HepG2 (cell line): ENCODE measurements around the gene FOSB. TPM values are rescaled to one million over a fixed set of nuclear protein-coding genes. Genes with fewer than 3 reads are reported as not detected.

Experiments used
- ELF1 ChIP-seq: sonication (generic); formaldehyde crosslinking; IDR thresholded peaks from 2 replicates; pipeline ENCODE4 v1.4.0; 2020; ENCODE audit warnings: missing genetic modification reagents
- FOSL2 ChIP-seq: sonication (generic); formaldehyde crosslinking; IDR thresholded peaks from 2 replicates; pipeline ENCODE4 v1.4.0; 2020; ENCODE audit warnings: missing genetic modification reagents
- ISX ChIP-seq: sonication (generic); formaldehyde crosslinking; conservative IDR thresholded peaks from 2 replicates; pipeline ENCODE4 v1.5.0; 2020; ENCODE audit warnings: missing genetic modification reagents
- NFKBIZ ChIP-seq: IDR thresholded peaks from 2 replicates; pipeline ENCODE4 v1.6.1; 2018; ENCODE audit warnings: missing genetic modification reagents, missing compliant biosample characterization
- PAXIP1 ChIP-seq: sonication (generic); formaldehyde crosslinking; conservative IDR thresholded peaks from 2 replicates; pipeline ENCODE4 v1.4.0; 2020; ENCODE audit warnings: mild to moderate bottlenecking, missing genetic modification reagents, moderate library complexity
- RAD21 ChIP-seq: fragments of 450-650 bp; formaldehyde crosslinking; IDR thresholded peaks from 2 replicates; pipeline ENCODE4 v1.5.0; 2020; ENCODE audit warnings: mild to moderate bottlenecking
- SPEN ChIP-seq: sonication (generic); formaldehyde crosslinking; IDR thresholded peaks from 2 replicates; pipeline ENCODE4 v1.5.1; 2020; ENCODE audit warnings: low read depth, mild to moderate bottlenecking, missing genetic modification reagents
- TARDBP ChIP-seq: sonication (generic); formaldehyde crosslinking; IDR thresholded peaks from 2 replicates; pipeline ENCODE4 v1.8.0; 2022; ENCODE audit warnings: mild to moderate bottlenecking, missing genetic modification reagents
- WIZ ChIP-seq: sonication (generic); formaldehyde crosslinking; IDR thresholded peaks from 2 replicates; pipeline ENCODE4 v1.5.1; 2020; ENCODE audit warnings: mild to moderate bottlenecking, missing genetic modification reagents
- ZBTB43 ChIP-seq: sonication (generic); formaldehyde crosslinking; conservative IDR thresholded peaks from 2 replicates; pipeline ENCODE4 v1.4.0; 2020; ENCODE audit warnings: missing genetic modification reagents
- ZNF343 ChIP-seq: sonication (generic); formaldehyde crosslinking; IDR thresholded peaks from 2 replicates; pipeline ENCODE4 v1.4.0; 2020; ENCODE audit warnings: mild to moderate bottlenecking, missing genetic modification reagents
- ZNF530 ChIP-seq: sonication (generic); formaldehyde crosslinking; IDR thresholded peaks from 2 replicates; pipeline ENCODE4 v1.5.0; 2020; ENCODE audit warnings: low read depth, mild to moderate bottlenecking, missing genetic modification reagents
- ZNF543 ChIP-seq: sonication (generic); formaldehyde crosslinking; IDR thresholded peaks from 2 replicates; pipeline ENCODE4 v1.4.0; 2020; ENCODE audit warnings: mild to moderate bottlenecking, missing genetic modification reagents
- ZNF564 ChIP-seq: sonication (generic); formaldehyde crosslinking; IDR thresholded peaks from 2 replicates; pipeline ENCODE4 v1.8.1; 2023; ENCODE audit warnings: mild to moderate bottlenecking, missing genetic modification reagents
- ZNF792 ChIP-seq: IDR thresholded peaks from 2 replicates; pipeline ENCODE4 v1.6.1; 2016
- polyA plus RNA-seq, 8 experiments: library from polyadenylated mRNA; depleted of rRNA in 3 of 8; stranded (reverse) in 7 of 8; unstranded in 1 of 8; fragments of >200 nt; fragmentation: Illumina TruSeq in 4 of 8; extraction: Trizol in 4 of 8; gene quantifications; 2 replicates each; pipeline versions ENCODE4 v1.2.1 to v1.2.3, GENCODE V29; 2011 to 2016; ENCODE audit warnings: low read depth in 4 of 8, missing spikeins in 1 of 8, mixed read lengths in 1 of 8; ENCODE audit not compliant: insufficient read depth in 1 of 8
- total RNA-seq, 5 experiments: library from RNA; depleted of rRNA; stranded (reverse); fragments of >200 nt; fragmentation: Illumina TruSeq; extraction: Trizol; gene quantifications; 2 replicates each; pipeline ENCODE4 v1.2.3, GENCODE V29; 2016; ENCODE audit warnings: low read depth in 1 of 5
- TF ChIP-seq, protein P1 (sequence below): sonication (generic); formaldehyde crosslinking; IDR thresholded peaks from 2 replicates; pipeline ENCODE4 v1.8.0; 2022; ENCODE audit warnings: missing genetic modification reagents, mild to moderate bottlenecking, borderline replicate concordance
- TF ChIP-seq, protein P2 (sequence below): sonication (generic); formaldehyde crosslinking; IDR thresholded peaks from 2 replicates; pipeline ENCODE4 v1.8.1; 2023; ENCODE audit warnings: mild to moderate bottlenecking, moderate library complexity, missing genetic modification reagents
- TF ChIP-seq, protein P3 (sequence below): IDR thresholded peaks from 2 replicates; pipeline ENCODE4 v1.6.1; 2016; ENCODE audit warnings: low read depth, control low read depth
- TF ChIP-seq, protein P4 (sequence below): sonication (generic); formaldehyde crosslinking; IDR thresholded peaks from 2 replicates; pipeline ENCODE4 v1.5.1; 2020; ENCODE audit warnings: mild to moderate bottlenecking, missing genetic modification reagents, borderline replicate concordance

Gene FOSB
- total and polyA plus RNA-seq, 2 of the 13 experiments (the other 11 are each of a cell fraction or from before 2014, with no cell fraction given), result 2.8 to 6.0 TPM

DNA sequence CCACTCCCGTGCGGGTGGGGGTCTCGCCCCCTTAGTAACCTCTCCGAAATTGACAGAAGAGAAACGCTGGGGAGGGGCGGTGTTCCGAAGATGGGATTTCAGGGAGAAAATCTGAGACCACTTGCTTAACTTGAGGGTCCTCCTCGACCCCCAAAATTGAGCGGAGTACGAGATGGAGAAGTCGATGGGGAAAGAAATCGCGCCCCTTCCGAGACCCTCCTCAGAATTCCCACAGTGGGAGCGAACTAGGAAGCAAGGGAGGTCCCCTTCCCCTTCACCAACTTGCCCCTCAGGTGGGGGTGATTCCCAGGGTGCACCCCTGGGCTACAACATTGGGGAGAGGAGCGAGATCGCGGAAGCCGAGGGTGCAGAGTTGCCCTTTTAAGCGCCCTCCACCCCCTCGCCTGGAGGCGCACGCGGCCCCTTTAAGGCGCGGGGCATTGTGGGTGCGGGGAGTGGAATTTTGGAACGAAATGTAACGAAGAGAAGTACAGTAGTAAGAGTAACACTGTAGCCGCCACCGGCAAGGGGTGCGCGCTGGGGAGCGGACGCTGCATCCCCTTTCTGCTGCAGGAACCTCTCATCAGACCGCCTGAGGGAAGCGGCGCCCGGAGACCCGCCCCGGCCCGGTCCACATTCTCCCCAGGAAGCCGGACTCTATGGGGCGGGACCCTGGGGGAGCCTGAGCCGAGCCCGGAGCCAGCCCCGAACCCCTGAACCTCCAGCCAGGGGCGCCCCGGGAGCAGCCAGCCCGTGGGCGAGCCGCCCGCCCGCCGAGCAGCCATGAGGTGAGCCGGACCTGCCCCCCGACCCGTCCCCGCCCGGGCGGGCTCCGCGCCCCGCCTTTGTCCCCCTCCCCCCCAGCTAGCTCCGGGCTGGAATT is 39.4 kb downstream of the FOSB start, which contains the start of gene VASP (continued):
- TF ChIP-seq PAXIP1 (CRISPR knock-in tag), result peak; percentile 39; the same call in 1 of the 2 replicates
- TF ChIP-seq ZNF564 (CRISPR knock-in tag), result 0 out of 2 replicates have a peak, but pooled peaks have one; percentile 72
- TF ChIP-seq RAD21 (CRISPR knock-in tag), result 0 out of 2 replicates have a peak, but pooled peaks have one; percentile 10
- TF ChIP-seq TARDBP (CRISPR knock-in tag), result 0 out of 2 replicates have a peak, but pooled peaks have one; percentile 22
- 0 out of 2 replicates have a peak, but pooled peaks have one; percentile 11 for TF ChIP-seq WIZ (CRISPR knock-in tag)
- TF ChIP-seq ZBTB43 (CRISPR knock-in tag), result 0 out of 2 replicates have a peak, but pooled peaks have one; percentile 40
- no peak for TF ChIP-seq ZNF530 (CRISPR knock-in tag)
- TF ChIP-seq FOSL2 (CRISPR knock-in tag), result peak; percentile 74
- TF ChIP-seq, protein P1, sequence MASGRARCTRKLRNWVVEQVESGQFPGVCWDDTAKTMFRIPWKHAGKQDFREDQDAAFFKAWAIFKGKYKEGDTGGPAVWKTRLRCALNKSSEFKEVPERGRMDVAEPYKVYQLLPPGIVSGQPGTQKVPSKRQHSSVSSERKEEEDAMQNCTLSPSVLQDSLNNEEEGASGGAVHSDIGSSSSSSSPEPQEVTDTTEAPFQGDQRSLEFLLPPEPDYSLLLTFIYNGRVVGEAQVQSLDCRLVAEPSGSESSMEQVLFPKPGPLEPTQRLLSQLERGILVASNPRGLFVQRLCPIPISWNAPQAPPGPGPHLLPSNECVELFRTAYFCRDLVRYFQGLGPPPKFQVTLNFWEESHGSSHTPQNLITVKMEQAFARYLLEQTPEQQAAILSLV (CRISPR knock-in tag), result no peak
- TF ChIP-seq, protein P2, sequence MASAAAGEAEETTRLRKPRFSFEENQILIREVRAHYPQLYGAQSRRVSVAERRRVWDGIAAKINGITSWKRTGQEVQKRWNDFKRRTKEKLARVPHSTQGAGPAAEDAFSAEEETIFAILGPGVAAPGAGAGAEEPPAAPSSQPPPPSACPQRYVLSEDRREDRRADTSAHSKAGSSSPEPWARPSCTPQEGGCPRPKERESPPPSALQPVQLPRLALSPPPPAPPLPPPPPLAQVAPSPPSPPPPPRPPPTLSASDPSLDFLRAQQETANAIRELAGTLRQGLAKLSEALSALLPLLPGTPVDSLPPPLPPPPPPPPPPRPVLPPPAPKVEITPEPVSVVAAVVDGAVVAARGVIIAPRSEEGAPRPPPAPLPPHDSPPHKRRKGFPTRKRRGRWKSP (CRISPR knock-in tag), result peak; percentile 60
- TF ChIP-seq ZNF543, result no peak; the same call in 1 of the 2 replicates
- no peak for TF ChIP-seq NFKBIZ
- TF ChIP-seq ELF1 (CRISPR knock-in tag), result peak; percentile 50
- peak; percentile 52; the same call in 1 of the 2 replicates for TF ChIP-seq ZNF792 (CRISPR knock-in tag)
- TF ChIP-seq ISX (CRISPR knock-in tag), result 0 out of 2 replicates have a peak, but pooled peaks have one; percentile 63
- 0 out of 2 replicates have a peak, but pooled peaks have one; percentile 19 for TF ChIP-seq ZNF343 (CRISPR knock-in tag)
- TF ChIP-seq, protein P3, sequence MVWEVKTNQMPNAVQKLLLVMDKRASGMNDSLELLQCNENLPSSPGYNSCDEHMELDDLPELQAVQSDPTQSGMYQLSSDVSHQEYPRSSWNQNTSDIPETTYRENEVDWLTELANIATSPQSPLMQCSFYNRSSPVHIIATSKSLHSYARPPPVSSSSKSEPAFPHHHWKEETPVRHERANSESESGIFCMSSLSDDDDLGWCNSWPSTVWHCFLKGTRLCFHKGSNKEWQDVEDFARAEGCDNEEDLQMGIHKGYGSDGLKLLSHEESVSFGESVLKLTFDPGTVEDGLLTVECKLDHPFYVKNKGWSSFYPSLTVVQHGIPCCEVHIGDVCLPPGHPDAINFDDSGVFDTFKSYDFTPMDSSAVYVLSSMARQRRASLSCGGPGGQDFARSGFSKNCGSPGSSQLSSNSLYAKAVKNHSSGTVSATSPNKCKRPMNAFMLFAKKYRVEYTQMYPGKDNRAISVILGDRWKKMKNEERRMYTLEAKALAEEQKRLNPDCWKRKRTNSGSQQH (CRISPR knock-in tag), result no peak
- peak; percentile 73 for TF ChIP-seq SPEN (CRISPR knock-in tag)
- TF ChIP-seq, protein P4, sequence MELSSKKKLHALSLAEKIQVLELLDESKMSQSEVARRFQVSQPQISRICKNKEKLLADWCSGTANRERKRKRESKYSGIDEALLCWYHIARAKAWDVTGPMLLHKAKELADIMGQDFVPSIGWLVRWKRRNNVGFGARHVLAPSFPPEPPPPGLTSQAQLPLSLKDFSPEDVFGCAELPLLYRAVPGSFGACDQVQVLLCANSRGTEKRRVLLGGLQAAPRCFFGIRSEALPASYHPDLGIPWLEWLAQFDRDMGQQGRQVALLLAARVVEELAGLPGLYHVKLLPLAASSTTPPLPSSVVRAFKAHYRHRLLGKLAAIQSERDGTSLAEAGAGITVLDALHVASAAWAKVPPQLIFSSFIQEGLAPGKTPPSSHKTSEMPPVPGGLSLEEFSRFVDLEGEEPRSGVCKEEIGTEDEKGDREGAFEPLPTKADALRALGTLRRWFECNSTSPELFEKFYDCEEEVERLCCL, result no peak
